Erythroblast (primary cell): Measurements from ENCODE around the gene SLC35C1.

Source experiments
- GATA1 ChIP-seq: IDR thresholded peaks from 2 replicates; pipeline ENCODE4 v1.6.1; 2011; ENCODE audit warnings: low read depth, mild to moderate bottlenecking, control low read depth, low read length, moderate library complexity
- POLR2A ChIP-seq: IDR thresholded peaks from 2 replicates; pipeline ENCODE4 v1.6.1; 2011; ENCODE audit warnings: mild to moderate bottlenecking, low read length

DNA sequence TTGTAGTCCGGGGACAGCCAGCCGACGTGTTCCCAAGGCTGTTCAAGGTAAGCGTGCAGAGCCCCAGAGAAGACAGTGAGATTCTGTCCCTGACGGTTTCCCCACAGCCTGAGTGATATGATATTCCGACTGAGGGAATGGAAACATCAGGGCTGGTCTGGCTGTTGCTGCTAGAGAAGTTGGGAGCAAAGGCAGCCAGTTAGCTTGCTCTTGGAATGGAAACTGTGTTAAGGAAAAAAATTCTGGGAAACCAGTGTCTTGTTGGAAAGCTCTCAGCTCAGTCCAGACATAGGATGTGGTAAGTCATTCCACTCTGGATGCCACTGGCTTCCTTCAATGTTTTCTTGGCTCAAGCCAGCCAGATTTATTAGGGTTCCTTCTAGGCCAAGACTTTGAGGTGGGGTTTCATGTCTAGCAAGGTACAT is 51.1 kb downstream of the SLC35C1 start:
- TF ChIP-seq POLR2A (no peak), GATA1 (no peak)
